GM12874 (cell line): ENCODE data around the gene PROK2.

Source experiments
- TF ChIP-seq, protein P1 (sequence below): IDR thresholded peaks from 2 replicates; pipeline ENCODE4 v1.5.1; 2011; ENCODE audit warnings: low read depth, mild to moderate bottlenecking, control low read depth, low read length, moderate library complexity; ENCODE audit not compliant: insufficient read depth

Gene PROK2

DNA sequence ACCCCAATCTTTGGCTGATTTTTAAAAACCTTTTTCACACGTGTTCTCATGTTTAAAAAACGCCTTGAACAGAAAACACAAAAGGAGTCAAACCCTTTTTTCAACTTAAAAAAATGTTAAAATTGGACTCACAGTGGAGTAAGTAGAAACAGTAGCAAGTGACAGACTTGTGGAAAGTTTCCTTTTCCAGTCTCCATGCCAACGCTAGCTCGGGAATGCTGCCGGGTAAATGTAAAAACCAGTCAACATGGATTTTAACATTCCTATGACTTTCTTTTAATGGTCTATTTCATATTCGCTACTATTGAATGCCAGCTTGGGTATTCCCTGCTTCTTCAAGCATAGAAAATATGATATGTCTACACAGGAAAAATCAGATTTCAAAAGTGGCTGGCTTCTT, 1.6 kb upstream of the PROK2 start:
- TF ChIP-seq, protein P1, sequence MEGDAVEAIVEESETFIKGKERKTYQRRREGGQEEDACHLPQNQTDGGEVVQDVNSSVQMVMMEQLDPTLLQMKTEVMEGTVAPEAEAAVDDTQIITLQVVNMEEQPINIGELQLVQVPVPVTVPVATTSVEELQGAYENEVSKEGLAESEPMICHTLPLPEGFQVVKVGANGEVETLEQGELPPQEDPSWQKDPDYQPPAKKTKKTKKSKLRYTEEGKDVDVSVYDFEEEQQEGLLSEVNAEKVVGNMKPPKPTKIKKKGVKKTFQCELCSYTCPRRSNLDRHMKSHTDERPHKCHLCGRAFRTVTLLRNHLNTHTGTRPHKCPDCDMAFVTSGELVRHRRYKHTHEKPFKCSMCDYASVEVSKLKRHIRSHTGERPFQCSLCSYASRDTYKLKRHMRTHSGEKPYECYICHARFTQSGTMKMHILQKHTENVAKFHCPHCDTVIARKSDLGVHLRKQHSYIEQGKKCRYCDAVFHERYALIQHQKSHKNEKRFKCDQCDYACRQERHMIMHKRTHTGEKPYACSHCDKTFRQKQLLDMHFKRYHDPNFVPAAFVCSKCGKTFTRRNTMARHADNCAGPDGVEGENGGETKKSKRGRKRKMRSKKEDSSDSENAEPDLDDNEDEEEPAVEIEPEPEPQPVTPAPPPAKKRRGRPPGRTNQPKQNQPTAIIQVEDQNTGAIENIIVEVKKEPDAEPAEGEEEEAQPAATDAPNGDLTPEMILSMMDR: no peak

DNA sequence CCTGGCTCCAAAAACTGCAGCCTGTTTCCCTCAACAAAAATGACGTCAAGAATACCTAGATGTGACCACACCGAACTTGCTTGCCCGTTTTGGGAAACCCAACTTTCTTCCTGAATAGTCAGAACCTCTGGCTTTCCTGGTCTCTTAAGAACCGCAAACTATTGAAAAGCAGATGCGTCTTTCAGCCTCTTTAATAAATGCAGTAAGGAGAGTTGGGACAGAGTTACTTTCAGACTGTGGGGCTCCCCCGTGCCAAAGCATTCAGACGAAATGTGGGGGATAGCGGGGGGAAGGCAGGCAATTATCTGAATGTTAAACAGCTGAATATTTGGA, 1.2 kb upstream of the PROK2 start:
- TF ChIP-seq, protein P1: no peak

DNA sequence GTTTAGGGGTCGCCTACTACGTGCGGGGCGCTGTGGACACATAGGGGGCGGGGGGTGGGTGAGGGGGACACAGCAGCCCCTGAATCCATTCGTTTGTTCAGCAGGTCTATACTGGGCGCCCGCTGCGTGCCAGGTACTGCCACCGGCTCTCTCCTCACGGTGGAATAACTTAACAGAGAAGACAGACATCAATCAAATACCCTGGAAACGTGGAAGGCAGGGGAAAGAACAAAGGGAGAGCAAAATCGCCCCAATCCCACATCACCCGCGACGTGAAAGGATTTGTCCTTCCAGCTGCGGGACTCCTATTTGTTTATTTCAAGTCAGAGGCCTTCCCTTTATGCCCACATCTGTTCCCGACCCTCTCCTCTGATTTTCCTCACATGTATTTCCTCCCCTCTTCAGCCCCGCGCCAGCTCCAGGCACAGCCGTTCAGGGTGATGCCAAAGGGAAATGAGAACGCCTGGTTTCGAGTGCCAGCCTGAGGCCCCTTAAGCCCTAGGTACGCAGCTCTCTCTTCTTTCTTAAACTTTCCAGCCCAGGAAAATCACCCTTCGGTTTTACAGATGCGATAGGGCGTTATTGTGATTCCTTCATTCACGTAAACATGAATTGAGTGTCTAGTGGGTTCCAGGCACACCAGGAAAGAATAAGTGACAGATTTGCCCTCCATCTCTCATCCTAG, 726 bp upstream of the PROK2 start:
- TF ChIP-seq, protein P1: no peak

DNA sequence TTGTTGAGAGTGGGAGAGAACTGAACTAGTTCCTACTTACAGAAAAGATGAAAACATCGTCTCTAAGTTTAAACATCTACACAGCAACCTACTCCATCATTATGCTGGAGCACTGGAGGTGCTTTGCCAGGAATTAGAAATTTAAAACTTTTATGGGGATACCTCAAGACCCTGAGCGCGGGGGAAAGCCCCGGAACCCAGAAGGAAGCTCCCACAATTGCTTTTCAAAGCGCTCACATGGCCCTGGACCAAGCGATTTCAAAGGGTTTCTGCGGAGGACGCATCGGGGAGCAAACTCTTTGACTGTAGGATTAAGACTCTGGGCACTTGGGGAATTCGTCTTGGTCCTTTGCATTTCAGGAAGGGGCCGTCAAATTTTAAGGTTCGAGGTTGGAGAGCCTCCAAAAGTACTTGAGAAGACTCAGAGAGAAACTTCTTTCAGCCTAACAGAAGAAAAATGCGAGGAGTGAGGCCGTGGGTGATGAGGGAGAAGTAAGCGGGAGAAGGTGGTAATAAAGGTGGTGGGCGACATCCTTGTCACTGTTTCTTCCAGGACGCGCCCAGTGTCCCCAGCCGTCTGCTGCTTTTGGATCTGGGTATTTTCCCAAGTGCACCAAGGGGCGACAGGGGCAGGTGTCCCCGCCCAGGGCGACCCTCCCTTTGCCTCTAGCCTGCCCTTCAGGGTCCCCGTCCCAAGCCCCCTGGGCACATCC, 591 bp downstream of the PROK2 start:
- TF ChIP-seq, protein P1: no peak

DNA sequence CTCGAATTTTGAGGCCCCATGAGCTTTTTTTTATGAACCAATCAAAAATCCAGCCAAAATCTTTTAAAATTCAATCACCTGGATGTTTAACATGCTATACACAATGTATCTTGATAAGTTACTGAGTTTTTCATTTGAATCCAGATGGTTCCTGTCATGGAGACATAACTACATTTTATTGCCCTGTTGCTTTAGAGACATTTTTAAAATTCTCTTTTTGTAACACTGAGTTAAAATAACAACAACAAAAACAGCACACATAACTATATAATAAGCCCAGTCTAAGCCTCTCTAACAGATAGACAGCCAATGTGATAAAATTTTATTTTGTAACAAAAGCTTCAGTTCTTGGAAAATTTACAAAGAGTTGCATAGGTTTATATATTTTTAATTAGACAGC, 1.8 kb downstream of the PROK2 start:
- TF ChIP-seq, protein P1: no peak

DNA sequence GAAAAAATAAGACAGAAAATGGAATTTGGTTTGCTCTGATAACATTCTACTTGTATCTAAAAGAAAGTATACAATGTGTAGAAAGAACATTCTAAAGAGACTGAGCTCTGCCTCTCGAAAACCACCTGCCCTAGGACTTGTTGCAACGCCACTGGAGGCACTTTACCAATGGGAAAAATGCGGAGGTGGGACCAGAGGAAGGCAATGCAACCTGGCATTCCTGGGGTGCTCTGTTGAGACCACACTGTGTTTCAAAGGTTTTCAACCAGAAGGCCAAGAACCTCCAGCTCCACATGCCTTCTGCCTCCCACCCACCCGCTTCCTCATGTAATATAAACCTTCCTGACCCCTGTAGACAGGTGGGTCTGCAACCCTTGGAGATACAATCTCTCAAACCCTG, 4.5 kb downstream of the PROK2 start:
- TF ChIP-seq, protein P1: no peak

DNA sequence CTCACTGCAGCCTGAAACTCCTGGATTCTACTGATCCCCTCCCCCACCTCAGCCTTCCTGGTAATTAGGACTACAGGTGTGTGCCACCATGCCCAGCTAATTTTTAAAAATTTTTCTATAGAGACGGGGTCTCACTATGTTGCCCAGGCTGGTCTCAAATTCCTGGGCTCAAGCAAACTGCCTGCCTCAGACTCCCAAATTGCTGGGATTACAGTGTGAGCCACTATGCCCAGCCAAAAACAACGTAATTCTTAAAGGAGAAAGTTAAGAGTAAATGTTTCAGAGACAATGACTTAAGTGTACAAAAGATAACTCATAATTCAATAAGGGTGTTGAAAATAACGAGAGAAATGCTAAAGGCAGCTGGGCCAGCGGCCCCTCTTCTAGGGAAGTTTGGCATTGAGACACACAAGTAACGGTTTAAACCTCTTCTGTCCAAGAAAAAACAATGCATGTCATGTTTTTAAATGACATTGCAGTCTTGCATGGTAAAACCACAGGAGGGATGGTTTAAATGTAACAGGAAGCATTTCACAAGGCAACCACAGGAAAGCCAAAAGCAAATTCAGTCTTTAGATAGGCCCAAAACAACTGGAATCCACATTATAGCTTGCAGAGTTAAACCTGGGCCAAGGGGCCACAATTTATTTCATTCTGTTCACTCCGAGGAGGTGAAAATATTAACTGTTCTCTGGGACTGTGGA, 5.1 kb downstream of the PROK2 start:
- TF ChIP-seq, protein P1: no peak
